IPS-NIHi7 (cell line): ENCODE data around the gene STK10.
"Not testable (repeated sequence)": the region's sequence is repeated elsewhere in the genome, so short reads cannot be mapped to it uniquely, and the experiment has no call there.

Source experiments
- DNase-seq: peaks from one replicate; pipeline ENCODE4 v3.0.0; 2012; ENCODE audit warnings: mixed read lengths; ENCODE audit errors: extremely low spot score

STK10 gene

GRCh38 chr5:172166030-172166826 is 21.8 kb downstream of the STK10 start:
- DNase-seq = no peak

- no peak for DNase-seq
Measured at GRCh38 chr5:172165465-172165864, 22.6 kb downstream of the STK10 start.

GRCh38 chr5:172164769-172165212 is 23.2 kb downstream of the STK10 start:
- DNase-seq = no peak

GRCh38 chr5:172163346-172163745 is 24.7 kb downstream of the STK10 start:
- DNase-seq = no peak

- DNase-seq = no peak
Measured at GRCh38 chr5:172162987-172163343, 25.1 kb downstream of the STK10 start.

- DNase-seq = no peak
Measured at GRCh38 chr5:172162323-172162986, 25.6 kb downstream of the STK10 start.

GRCh38 chr5:172160506-172160905 is 27.5 kb downstream of the STK10 start:
- DNase-seq = no peak

GRCh38 chr5:172159016-172159415 is 29.0 kb downstream of the STK10 start:
- DNase-seq = no peak

- no peak for DNase-seq
Measured at GRCh38 chr5:172156541-172156994, 31.5 kb downstream of the STK10 start.

DNA sequence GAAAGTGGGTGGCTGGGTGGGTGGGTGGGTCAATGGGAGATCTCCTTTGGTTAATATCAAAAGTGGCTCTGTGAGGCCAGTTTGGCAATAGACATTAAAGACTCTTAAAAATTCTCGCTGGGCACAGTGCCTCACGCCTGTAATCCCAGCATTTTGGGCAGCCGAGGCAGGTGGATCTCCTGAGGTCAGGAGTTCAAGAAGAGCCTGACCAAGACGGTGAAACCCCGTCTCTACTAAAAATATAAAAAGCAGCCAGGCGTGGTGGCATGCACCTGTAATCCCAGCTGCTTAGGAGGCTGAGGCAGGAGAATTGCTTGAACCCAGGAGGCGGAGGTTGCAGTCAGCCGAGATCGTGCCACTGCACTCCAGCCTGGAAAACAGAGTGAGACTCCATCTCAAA is 32.9 kb downstream of the STK10 start:
- DNase-seq = not testable (repeated sequence)

DNA sequence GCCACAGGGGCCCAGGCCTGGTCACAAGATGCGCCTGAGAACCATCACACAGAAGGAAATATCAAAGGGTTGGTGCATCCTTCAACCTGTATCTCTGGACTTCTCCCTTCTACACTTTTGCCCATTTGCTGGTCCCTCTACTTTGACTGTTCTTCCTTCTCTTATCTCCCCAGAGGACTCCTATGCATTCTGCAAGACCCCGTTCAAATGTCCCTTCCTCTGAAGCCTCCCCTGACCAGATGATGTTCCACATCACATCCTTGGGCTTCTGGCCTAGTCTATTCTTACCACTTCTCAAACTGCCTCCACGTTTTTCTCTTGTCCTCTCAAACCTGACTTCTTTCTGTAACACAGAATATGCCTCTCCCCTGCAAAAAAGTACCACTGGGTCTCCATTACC is 34.3 kb downstream of the STK10 start:
- no peak for DNase-seq

DNA sequence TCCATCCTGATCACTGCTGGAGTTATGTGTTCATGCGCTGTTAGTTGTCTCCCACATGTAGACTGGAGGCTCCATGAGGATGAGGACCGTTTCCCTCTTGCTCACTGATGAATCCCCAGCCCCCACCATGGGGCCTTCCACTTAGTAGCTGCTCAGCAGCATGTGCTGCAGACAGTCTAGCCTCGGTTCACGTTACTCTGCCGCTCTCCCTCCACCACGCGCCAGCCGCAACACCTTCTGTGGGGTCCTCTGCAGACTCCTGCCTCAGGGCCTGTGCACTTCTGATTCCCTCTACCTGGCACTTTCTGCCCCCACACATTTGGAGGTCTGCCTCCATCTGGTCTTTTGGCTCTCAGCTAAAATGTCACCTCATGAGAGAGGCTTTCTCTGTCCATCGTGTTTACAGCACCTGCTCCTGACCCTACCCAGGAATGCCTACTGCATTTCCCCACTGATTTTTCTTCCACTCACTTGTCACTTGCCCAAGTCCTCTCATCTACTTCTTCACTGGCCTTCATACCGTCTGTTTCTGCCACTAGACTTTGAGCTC is 36.3 kb downstream of the STK10 start:
- DNase-seq = no peak

DNA sequence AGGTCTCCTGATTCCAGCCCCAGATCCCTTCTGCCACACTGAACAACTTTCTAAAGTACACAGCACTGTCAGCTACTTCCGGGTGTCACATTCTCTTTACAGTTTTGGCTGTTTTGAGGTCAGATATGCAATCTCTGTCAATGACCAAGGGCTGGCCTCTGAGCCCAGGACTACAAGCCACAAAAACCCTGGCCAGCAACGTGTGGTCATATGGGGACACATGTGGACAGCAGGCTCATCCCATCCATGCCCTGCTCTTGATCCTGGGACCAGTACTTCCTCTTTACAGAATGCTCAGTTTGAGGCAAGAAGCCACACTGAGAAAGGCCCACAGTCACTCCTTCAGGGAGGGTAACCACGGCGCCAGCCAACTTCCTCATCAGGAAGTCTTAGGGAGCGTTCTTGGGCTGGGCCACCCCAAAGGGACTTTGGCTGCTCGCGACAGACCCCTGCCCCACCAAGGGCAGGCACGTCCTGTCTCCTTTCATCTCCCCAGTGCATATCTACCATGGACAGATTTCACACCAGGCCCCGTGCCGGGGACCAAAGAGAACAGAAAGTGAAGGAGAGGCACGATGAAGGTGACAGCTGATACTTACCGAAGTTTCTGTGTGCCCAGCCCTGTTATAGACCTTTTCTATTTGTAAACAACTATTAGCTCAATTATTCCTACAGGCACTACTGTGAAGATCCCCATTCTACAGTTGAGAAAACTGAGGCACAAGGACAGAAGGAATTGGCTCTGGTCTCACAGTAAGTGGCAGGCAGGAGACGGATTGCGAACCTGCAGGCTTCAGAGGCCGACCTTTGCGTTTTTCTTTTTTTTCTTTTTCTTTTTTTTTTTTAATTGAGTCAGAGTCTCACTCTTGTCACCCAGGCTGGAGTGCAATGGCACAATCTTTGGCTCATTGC is 37.3 kb downstream of the STK10 start:
- DNase-seq = no peak

GRCh38 chr5:172149481-172149880 is 38.5 kb downstream of the STK10 start:
- DNase-seq = not testable (repeated sequence)

DNA sequence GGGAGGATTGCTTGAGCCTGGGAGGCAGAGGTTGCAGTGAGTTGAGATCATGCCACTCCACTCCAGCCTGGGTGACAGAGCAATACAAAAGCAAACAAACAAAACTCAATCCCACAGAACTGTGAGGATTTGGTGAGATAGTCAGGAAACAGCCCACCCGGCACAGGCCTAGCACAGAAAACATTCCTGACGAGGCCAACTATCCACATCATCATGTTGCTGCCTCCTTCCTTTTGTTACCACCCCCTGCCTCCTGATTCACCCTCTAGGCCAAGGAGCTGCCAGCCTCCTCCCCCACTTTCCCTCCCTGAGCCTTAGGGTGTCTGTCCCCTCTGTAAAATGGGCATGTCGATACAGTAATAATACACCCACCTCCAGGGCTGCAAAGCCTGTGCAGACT is 39.0 kb downstream of the STK10 start:
- no peak for DNase-seq

DNA sequence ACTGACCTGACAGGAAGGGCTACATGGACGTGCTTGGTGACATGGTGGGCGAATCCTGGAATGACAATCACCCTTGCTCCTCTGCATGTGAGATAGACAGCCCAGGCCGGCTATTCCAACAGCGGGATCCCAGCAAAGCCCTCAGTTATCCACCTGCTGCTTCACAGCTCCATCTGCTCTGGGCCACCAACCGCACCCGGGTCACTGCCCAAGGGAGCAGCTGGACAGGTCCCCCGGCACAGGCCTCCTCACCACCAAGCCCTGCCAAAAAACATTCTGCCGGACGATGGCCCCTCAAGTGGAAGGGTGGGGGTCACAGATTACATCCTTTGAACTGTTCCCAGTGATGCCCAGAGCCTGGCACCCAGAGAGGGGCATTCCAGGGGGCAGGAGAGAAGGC is 39.6 kb downstream of the STK10 start:
- DNase-seq = no peak

DNA sequence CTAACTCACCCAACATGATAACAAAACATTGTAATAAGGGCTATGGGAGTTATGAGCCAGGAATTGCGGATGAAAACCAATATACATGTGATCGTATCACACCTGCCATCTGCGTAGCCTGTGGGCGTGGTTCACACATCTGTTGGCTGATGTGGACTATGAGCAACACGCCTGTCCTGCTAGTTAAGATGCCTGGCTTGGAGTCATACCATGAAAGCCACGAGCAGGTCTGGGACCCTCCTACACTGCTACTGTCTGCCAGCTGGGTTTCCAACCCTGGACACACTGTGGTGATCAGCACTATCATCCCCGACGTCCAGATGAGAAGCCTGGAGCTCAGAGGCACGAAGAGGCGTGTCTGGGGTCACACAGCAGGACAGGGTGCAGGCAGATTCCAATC is 40.2 kb downstream of the STK10 start:
- no peak for DNase-seq

- no peak for DNase-seq
Measured at GRCh38 chr5:172146748-172147092, 41.3 kb downstream of the STK10 start.

DNA sequence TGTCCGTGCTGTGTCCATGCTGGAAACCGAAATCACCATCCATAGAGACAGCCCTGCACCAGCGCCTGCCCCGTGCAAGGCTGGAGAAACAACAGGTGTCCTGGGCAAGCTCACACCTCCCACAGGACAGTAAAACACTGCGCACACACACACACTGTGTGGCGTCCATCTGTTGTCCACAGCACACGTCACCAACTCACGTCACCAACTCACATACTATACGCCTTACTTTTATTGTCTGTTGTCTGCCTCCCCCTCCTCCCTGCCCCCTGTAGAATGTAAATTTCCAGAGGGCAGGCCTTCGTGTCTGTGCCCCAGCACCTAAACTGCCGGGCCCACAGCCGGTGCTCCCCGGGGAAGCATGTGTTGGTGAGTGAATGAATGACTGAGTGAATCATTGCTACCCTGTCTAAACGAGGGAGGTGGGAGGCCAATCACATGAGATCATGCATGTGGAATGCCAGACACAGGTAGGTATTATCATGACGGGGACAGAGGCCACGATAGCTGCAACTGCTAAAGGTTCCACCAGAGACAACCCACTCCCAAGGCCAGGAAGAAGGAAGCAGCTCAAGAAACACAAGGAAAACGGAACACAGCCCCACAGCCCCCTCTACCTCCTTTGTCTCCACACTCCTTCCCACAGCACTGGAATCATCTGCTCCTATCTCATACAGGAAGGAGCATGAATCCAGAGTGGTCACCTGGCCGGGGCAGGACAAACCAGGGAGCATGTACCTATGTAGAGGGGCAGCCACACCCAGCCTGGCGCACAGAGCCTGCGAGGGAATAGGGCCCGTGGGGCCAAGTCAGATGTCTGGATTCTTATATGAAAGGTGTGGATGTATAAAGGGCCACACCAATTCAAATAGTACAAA is 41.9 kb downstream of the STK10 start:
- DNase-seq = no peak

DNA sequence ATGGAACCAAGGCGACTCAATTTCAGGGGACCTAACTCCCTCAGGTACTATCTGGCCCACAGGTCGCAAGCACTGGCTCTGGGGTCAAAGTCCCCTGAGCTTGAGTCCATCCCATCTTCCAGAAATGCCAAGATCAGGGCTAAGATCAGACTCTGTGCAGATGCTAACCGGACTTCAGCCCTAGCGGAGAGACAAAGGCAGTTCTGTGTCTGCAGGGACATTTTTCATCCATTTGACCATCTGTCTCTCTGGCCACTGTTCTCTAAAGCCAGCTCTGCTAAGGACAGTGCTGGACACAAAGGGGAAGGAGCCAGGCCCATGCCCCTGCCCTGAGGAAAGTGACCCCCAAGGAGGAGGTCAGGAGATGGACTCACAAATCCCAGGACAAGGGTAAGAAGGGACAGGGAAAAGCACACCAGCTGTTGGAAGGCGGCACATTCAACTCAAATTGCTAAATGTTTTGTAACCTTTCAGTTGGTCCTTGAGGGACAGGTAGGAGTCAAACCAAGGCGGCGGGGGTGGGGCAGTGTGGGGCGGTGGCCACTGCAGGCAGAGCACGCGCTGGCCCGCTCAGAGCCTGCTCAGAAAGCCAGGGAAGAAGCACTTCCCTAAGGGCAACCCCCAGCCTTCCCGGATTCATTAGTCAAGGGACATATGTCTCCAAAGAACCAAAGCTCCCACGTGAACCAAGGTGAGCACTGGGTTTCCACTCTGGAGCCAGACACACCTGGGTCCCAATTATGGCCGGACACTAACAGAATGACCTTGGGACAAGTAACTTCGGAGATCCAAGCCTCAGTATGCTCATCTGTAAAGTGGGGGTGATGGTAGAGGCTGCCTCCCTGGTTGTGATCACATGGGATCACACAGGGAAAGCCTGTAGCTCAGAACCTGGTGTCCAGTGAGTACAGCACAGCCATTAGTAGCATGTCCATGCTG is 42.8 kb downstream of the STK10 start:
- DNase-seq = no peak
